ENCODE data around the gene FEM1A.

DNA sequence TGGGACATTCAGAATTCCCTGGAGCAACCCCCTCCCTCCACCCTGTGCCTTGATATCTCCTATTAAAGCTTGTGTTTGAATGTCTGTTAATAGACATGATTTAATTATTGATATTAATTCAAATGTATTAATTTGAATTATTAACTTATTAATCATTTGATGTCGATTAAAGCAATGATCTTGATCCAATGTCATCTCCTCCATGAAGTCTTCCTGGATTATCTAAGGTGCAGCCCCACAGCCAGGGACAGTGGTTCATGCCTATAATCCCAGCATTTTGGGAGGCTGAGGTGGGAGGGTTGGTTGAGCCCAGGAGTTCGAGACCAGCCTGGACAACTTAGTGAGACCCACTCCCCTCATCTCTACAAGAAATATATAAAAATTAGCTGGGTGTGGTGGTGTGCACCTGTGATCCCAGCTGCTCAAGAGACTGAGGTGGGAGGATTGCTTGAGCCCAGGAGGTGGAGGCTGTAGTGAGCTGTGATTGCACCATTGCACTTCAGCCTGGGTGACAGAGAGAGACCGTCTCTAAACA lies 9.6 kb downstream of the FEM1A start:
- TF ChIP-seq TAF1 (conservative IDR thresholded peaks at IDR 0.05) (no peak), YY1 (IDR thresholded peaks at IDR 0.05) (no peak)
- TF ChIP-seq, protein P1, sequence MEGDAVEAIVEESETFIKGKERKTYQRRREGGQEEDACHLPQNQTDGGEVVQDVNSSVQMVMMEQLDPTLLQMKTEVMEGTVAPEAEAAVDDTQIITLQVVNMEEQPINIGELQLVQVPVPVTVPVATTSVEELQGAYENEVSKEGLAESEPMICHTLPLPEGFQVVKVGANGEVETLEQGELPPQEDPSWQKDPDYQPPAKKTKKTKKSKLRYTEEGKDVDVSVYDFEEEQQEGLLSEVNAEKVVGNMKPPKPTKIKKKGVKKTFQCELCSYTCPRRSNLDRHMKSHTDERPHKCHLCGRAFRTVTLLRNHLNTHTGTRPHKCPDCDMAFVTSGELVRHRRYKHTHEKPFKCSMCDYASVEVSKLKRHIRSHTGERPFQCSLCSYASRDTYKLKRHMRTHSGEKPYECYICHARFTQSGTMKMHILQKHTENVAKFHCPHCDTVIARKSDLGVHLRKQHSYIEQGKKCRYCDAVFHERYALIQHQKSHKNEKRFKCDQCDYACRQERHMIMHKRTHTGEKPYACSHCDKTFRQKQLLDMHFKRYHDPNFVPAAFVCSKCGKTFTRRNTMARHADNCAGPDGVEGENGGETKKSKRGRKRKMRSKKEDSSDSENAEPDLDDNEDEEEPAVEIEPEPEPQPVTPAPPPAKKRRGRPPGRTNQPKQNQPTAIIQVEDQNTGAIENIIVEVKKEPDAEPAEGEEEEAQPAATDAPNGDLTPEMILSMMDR (IDR thresholded peaks at IDR 0.05; ENCODE audit: low read depth, low read length, missing input control), result no peak
- TF ChIP-seq, protein P2, sequence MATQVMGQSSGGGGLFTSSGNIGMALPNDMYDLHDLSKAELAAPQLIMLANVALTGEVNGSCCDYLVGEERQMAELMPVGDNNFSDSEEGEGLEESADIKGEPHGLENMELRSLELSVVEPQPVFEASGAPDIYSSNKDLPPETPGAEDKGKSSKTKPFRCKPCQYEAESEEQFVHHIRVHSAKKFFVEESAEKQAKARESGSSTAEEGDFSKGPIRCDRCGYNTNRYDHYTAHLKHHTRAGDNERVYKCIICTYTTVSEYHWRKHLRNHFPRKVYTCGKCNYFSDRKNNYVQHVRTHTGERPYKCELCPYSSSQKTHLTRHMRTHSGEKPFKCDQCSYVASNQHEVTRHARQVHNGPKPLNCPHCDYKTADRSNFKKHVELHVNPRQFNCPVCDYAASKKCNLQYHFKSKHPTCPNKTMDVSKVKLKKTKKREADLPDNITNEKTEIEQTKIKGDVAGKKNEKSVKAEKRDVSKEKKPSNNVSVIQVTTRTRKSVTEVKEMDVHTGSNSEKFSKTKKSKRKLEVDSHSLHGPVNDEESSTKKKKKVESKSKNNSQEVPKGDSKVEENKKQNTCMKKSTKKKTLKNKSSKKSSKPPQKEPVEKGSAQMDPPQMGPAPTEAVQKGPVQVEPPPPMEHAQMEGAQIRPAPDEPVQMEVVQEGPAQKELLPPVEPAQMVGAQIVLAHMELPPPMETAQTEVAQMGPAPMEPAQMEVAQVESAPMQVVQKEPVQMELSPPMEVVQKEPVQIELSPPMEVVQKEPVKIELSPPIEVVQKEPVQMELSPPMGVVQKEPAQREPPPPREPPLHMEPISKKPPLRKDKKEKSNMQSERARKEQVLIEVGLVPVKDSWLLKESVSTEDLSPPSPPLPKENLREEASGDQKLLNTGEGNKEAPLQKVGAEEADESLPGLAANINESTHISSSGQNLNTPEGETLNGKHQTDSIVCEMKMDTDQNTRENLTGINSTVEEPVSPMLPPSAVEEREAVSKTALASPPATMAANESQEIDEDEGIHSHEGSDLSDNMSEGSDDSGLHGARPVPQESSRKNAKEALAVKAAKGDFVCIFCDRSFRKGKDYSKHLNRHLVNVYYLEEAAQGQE (IDR thresholded peaks at IDR 0.05), result no peak
- TF ChIP-seq, protein P3, sequence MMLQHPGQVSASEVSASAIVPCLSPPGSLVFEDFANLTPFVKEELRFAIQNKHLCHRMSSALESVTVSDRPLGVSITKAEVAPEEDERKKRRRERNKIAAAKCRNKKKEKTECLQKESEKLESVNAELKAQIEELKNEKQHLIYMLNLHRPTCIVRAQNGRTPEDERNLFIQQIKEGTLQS (IDR thresholded peaks at IDR 0.05), result no peak
- TF ChIP-seq, protein P4, sequence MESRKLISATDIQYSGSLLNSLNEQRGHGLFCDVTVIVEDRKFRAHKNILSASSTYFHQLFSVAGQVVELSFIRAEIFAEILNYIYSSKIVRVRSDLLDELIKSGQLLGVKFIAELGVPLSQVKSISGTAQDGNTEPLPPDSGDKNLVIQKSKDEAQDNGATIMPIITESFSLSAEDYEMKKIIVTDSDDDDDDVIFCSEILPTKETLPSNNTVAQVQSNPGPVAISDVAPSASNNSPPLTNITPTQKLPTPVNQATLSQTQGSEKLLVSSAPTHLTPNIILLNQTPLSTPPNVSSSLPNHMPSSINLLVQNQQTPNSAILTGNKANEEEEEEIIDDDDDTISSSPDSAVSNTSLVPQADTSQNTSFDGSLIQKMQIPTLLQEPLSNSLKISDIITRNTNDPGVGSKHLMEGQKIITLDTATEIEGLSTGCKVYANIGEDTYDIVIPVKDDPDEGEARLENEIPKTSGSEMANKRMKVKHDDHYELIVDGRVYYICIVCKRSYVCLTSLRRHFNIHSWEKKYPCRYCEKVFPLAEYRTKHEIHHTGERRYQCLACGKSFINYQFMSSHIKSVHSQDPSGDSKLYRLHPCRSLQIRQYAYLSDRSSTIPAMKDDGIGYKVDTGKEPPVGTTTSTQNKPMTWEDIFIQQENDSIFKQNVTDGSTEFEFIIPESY (IDR thresholded peaks at IDR 0.05), result no peak
- TF ChIP-seq, protein P5, sequence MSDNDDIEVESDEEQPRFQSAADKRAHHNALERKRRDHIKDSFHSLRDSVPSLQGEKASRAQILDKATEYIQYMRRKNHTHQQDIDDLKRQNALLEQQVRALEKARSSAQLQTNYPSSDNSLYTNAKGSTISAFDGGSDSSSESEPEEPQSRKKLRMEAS (IDR thresholded peaks at IDR 0.05), result no peak
